Measurements from ENCODE around the gene ANP32E.
"Not testable (repeated sequence)": the region's sequence is repeated elsewhere in the genome, so short reads cannot be mapped to it uniquely, and the experiment has no call there.

ANP32E gene

GRCh38 chr1:150214099-150214756 is 21.7 kb downstream of the ANP32E start:
- DNase-seq (ENCODE audit: low read depth in 2 of 2): not testable (repeated sequence)

DNA sequence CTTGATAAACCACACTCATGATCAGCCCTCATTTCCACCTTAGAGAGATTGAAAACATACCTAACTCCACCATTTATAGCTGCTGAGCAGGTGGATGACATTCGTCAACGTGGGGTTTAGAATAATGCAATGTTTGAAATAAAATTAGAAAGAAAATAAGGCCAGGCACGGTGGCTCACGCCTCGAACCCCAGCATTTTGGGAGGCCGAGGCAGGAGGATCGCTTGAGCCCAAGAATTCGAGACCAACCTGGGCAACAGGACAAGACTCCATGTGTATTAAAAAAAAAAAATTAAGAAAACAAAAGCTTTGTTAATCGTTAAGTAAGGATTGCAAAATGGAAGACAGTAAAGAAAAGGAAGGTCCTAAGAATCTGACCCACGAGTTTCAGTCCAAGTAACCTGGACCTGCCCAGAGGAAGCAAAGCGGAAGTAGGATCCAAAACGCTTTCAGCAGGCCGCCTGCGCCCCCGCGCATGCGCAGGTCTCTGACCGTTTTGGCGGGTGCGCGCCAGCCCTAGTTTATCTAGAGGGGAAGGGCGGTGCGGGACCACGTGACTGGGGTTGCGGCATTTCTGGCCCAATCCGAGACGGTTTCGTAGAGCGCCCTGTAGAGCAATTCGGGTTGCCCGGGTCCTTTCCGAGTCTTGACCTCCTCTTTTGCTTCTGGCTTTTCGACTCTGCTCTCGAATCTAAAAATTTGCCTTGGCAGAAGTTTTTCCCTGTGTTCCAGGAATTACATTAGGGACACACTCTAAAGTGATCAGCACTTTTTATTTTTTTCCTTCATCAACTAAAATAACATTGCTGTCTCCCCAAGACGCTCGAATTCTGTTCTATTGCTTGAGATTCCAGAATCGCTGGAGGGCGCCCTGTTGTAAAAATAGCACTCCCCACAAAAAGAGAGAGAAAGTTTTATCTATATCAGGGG is 22.5 kb downstream of the ANP32E start:
- peak; percentile 86 to 90 for DNase-seq (ENCODE audit: low read depth in 2 of 2)

GRCh38 chr1:150212070-150212469 is 23.8 kb downstream of the ANP32E start:
- DNase-seq (ENCODE audit: low read depth in 2 of 2): no peak

DNA sequence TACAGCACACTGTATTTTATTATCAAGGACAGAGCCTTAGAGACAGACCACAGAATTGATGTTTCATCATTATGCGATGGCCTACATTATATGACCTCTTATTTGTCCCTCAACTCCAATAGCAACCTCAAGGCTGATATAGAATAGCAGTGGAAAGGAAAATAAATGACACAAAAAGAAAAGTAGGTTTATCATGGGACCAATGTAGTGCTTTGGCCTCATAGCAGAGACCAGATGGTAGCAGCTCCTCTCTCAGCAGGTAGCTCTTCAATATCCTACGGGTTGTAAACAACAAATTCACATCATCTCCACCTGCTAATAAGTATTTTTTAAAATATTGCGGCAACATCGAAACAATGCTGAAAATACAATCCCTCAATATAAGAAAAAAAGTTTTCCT is 25.2 kb downstream of the ANP32E start:
- DNase-seq (ENCODE audit: low read depth in 2 of 2): no peak

- DNase-seq (ENCODE audit: low read depth in 2 of 2): no peak
Observed at GRCh38 chr1:150210091-150210490, 25.8 kb downstream of the ANP32E start.

DNA sequence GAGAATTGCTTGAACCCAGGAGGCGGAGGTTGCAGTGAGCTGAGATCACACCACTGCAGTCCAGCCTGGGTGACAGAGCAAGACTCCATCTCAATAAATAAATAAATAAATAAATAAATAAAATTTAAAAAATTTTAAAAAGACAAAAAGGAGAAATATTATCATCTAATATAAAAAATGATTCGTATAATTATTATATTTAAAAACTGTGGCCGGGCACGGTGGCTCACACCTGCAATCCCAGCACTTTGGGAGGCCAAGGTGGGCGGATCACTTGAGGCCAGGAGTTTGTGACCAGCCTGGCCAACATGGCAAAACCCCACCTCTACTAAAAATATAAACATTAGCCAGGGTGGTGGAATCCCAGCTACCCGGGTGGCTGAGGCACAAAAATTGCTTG is 27.5 kb downstream of the ANP32E start:
- DNase-seq (ENCODE audit: low read depth in 2 of 2): not testable (repeated sequence)

DNA sequence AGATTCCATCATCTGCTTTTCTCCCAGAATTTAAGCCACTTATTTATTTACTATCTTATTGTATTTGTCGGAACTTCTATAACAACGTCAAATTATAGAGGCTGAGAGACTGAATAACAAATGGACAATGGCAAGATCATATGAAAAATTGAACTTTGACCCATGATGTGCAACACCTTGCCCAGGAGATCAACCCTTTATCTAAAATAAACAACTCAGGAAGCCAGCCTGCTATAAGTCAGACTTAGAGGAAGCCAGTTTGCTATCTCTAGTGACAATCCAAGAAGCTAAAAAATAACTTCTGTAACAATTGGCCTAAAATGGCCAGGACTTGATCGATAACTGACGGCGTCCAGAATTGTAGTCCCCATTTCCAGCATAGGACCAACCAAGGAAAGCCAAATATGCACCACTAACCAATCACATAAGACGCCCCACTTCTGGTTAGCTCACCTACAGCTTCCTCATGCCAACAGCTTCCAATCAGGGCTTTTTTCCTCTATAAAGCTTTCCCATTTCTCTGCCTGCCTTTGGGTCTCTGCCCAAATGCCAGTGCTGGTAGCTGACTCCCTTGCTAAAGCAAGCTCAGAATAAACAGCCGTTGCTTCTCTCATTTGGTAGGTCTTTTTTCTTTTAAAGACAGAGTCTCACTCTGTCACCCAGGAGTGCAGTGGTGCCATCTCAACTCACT is 28.5 kb downstream of the ANP32E start:
- no peak for DNase-seq (ENCODE audit: low read depth in 2 of 2)

DNA sequence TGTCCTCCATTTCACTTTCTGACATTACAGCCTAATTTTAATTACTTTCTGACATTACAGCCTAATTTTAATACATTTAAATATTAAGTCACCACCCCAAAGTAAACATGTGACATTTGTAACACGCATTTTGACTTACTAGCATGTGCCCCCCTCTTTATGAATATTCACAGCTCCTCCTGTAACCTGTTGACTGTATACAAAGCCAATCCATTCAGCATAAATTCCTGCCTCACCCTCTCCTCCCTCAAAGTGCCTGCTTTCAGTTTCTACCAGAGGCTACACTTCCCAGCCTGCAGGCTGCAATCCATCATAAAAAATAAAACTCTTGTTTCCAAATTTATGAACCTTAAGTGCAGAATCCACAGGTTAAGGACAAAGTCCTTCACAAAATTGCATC is 39.5 kb downstream of the ANP32E start:
- no peak for DNase-seq (ENCODE audit: low read depth in 2 of 2)

DNA sequence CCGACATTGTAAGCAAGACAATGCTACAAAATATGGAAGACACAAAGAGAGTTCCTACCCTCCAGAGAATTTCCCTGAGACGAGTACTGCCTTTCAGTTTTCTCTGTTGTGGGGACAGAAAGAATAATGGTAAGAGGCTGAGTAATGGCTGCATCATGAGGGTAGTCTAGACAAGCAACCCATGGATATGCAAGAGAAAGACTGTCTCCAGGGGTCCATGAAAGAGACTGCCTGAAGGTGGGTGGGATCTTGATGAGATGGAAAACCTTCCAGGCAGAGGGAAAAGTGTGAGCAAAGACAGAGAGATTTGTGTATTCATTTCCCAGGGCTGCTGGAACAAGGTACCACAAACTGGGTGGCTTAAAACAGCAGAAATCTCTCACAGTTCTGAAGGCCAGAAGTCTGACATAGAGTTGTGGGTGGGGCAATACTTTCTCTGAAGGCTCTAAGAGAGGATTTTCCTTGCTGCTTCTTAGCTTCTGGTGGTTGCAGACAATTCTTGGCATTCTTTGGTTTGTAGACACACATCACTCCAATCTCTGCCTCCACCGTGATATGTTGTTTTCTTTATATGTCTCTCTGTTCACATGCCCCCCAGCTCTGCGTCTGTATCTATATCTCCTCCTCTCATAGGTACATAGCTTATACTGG is 41.4 kb downstream of the ANP32E start:
- no peak for DNase-seq (ENCODE audit: low read depth in 2 of 2)

DNA sequence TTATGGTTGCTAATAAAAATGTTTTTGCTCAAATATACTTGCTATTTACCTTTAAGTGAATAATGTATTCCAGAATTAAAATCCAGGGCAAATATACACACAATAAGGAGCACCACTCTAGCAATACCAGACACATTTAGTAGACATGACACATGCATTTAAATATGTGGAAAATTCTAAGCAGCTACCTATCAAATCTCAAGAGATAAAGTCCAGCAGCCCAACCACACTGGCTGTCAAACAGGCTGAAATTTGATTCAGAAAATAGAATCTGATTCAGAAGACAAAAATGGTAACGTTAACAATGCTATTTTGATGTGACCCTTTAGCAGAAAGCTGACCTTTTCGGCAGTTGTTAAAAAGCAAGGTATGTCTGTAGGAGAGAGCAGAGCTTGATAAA is 43.9 kb downstream of the ANP32E start:
- DNase-seq (ENCODE audit: low read depth in 2 of 2): no peak

DNA sequence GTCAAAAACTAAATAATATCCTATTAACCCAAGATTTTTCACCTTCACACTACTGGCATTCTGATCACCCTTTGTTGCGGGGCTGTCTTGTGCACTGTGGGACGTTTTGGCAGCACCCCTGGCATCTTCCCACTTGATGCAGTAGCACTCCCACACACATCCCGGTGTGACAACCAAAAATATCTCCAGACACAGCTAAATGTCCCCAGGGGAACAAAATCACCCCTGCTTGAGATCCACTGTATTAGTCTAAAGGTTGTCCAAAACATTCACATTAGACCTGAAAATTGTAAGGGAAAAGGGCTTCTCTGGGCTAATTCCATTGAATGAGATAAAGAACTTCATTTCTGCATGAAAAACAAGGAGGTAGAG is 48.4 kb downstream of the ANP32E start:
- DNase-seq (ENCODE audit: low read depth in 2 of 2): no peak

DNA sequence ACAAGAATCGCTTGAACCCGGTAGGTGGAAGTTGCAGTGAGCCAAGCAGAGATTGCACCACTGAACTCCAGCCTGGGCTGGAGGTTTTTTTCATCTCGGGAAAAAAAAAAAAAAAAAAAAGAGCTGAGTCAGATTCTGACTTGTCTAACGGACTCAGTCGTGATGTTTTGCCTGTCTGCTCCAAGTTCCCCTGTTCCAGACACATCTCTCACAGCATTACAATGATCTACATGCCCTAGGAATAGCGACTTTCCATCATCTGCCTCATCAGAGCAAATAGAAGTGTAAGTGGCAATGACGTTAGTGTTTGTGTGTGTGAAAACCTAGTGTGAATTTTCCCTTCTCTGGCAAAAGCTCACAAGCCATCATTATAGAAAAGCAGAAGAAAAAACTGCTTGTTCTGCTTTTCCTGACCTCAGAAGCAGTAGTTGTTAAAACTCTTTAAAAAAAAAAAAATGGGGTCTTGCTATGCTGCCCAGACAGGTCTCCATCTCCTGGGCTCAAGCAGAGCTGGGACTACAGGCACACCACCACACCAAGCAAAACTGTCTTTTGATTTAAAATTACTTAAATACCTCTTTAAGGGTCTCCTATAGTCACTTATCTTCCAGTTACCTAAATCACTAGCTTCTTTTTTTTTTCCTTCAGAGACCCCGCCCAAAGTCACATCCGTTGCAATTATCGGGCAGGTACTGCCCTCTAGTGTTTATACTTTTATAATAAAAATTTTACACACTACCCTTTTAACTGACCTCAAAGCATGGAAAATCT is 48.9 kb downstream of the ANP32E start:
- no peak for DNase-seq (ENCODE audit: low read depth in 2 of 2)

GRCh38 chr1:150186438-150186788 is 49.5 kb downstream of the ANP32E start:
- DNase-seq (ENCODE audit: low read depth in 2 of 2): not testable (repeated sequence)

DNA sequence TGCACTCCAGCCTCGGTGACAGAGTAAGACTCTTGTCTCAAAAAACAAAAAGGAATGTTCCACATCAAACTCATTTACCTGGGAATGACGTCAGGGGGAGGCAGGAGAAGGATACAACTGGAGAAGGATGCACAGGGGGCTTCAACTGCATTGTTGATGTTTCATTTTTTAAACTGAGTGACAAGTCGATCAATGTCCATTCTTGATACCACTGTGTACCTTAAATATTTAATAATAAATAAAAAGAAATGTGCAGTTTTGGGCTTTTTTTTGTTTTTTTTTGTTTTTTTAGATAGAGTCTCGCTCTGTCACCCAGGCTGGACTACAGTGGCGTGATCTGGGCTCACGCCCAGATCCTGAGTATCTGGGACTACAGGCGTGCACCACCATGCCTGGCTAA is 50.4 kb downstream of the ANP32E start:
- no peak for DNase-seq (ENCODE audit: low read depth in 2 of 2)

- no peak for DNase-seq (ENCODE audit: low read depth in 2 of 2)
Observed at GRCh38 chr1:150183061-150183460, 52.9 kb downstream of the ANP32E start.

GRCh38 chr1:150182247-150182646 is 53.7 kb downstream of the ANP32E start:
- no peak for DNase-seq (ENCODE audit: low read depth in 2 of 2)

GRCh38 chr1:150180474-150180873 is 55.4 kb downstream of the ANP32E start:
- no peak for DNase-seq (ENCODE audit: low read depth in 2 of 2)

DNA sequence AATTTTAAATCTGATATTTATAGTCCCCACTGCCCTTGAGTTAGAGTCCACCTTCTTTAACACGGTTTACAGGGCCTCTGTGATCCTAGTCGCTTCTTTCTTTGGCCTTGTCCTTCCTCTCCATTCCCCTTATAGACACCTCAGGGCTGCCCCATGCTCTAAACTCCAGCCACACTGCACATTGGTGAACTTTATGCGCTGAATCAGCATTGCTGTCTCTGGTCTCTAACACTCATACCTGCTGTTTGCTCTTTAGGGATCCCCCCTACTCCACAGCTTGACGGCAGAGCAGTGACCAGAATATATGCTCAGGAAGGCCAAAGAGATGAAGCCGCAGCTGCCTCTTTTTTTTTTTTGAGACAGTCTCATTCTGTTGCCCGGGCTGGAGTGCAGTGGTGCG is 56.0 kb downstream of the ANP32E start:
- no peak for DNase-seq (ENCODE audit: low read depth in 2 of 2)

- no peak for DNase-seq (ENCODE audit: low read depth in 2 of 2)
Observed at GRCh38 chr1:150178548-150178947, 57.4 kb downstream of the ANP32E start.

- DNase-seq (ENCODE audit: low read depth in 2 of 2): no peak
Observed at GRCh38 chr1:150176593-150176992, 59.3 kb downstream of the ANP32E start.

DNA sequence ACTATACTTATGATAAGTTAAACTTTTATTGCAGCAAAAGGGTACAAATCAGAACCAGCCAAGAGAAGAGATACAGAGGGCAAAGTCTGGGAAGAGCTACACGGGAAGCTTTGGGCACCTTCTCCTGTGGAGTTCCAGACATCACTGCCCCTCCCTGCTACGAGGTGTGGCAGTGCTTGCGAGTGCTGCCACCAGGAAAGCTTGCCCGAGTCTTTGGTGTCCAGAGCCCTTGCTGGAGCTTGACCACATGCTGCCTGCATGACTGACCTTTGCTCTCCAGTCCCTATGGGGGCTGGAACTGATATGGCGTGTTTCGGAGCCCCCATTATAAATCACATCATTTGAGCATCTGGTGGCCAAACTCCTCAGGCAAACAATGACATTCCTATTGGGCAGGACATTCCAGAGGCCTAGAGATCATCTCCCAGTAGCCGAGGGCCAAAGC is 62.7 kb downstream of the ANP32E start:
- no peak for DNase-seq (ENCODE audit: low read depth in 2 of 2)

All from stimulated activated CD8-positive, alpha-beta memory T cell treated with anti-CD3 and anti-CD28 coated beads, Interleukin-7, amount 100 ng/mL, for 4 hours (primary cell).